HEK293 (cell line): ENCODE results near the gene ATG2A.

ENCODE experiments used
- CTCF ChIA-PET: fragments of 350-600 bp; formaldehyde crosslinking; extraction: SDS; loops from one replicate; lab custom pipeline; 2021; ENCODE audit warnings: antibody characterized with exemption; lab: Yijun Ruan, JAX
- POLR2A ChIA-PET: fragments of 300-600 bp; formaldehyde crosslinking; extraction: SDS; loops from one replicate; lab custom pipeline; 2020; ENCODE audit warnings: antibody characterized with exemption, inconsistent platforms; lab: Yijun Ruan, JAX
- H3K27ac ChIP-seq: fragments of 200-500 bp; sonication (Bioruptor generic); 2 replicates; pipeline ENCODE4 v1.5.1; 2014; ENCODE audit warnings: low read depth, low read length, control low read depth, inconsistent platforms; ENCODE audit errors: extremely low read depth
- H3K36me3 ChIP-seq, 2 experiments: fragments of 200-500 bp in 1 of 2; sonication (Bioruptor generic) in 1 of 2; 1 replicate in 1 of 2; 2 replicates in 1 of 2; pipeline ENCODE4 v1.5.1; 2014 to 2017; ENCODE audit warnings: inconsistent platforms in 2 of 2, low read length in 2 of 2; ENCODE audit not compliant: control insufficient read depth in 2 of 2, insufficient read depth in 1 of 2
- H3K4me1 ChIP-seq: fragments of 200-500 bp; sonication (Bioruptor generic); 2 replicates; pipeline ENCODE4 v1.5.1; 2014; ENCODE audit warnings: mild to moderate bottlenecking, low read length, inconsistent platforms; ENCODE audit not compliant: control insufficient read depth, insufficient read depth
- H3K4me3 ChIP-seq: 2 replicates; pipeline ENCODE4 v1.5.1; 2011; ENCODE audit warnings: low read depth, mild to moderate bottlenecking, control low read depth, low read length, moderate library complexity
- H3K9me3 ChIP-seq: fragments of 200-500 bp; sonication (Bioruptor generic); 2 replicates; pipeline ENCODE4 v1.5.1; 2014; ENCODE audit warnings: low read depth, low read length, inconsistent platforms; ENCODE audit not compliant: control insufficient read depth, insufficient read depth
- BCL6B ChIP-seq: fragments of 450-650 bp; formaldehyde crosslinking; IDR thresholded peaks from 2 replicates; pipeline ENCODE4 v1.5.1; 2017; ENCODE audit warnings: missing biosample characterization, missing genetic modification characterization
- GLI2 ChIP-seq: fragments of 450-650 bp; formaldehyde crosslinking; IDR thresholded peaks from 2 replicates; pipeline ENCODE4; 2017; ENCODE audit warnings: missing biosample characterization, missing genetic modification characterization, low read depth, borderline replicate concordance
- GLIS1 ChIP-seq: fragments of 450-650 bp; formaldehyde crosslinking; IDR thresholded peaks from 2 replicates; pipeline ENCODE4 v1.5.1; 2016; ENCODE audit warnings: missing biosample characterization, missing genetic modification characterization
- INSM2 ChIP-seq: fragments of 450-650 bp; formaldehyde crosslinking; IDR thresholded peaks from 2 replicates; pipeline ENCODE4 v1.5.1; 2016; ENCODE audit warnings: missing biosample characterization, missing genetic modification characterization
- KLF16 ChIP-seq: fragments of 450-650 bp; formaldehyde crosslinking; IDR thresholded peaks from 2 replicates; pipeline ENCODE4 v1.5.1; 2017; ENCODE audit warnings: missing biosample characterization, missing genetic modification characterization
- KLF17 ChIP-seq: fragments of 450-650 bp; formaldehyde crosslinking; IDR thresholded peaks from 2 replicates; pipeline ENCODE4 v1.5.1; 2016; ENCODE audit warnings: missing biosample characterization, missing genetic modification characterization
- ZBTB17 ChIP-seq: fragments of 450-650 bp; formaldehyde crosslinking; IDR thresholded peaks from 2 replicates; pipeline ENCODE4 v1.5.1; 2016; ENCODE audit warnings: missing biosample characterization, missing genetic modification characterization
- ZBTB7A ChIP-seq: fragments of 450-650 bp; formaldehyde crosslinking; IDR thresholded peaks from 2 replicates; pipeline ENCODE4 v1.5.1; 2016; ENCODE audit warnings: low read depth, missing biosample characterization, missing genetic modification characterization
- ZFP37 ChIP-seq: fragments of 450-650 bp; formaldehyde crosslinking; IDR thresholded peaks from 2 replicates; pipeline ENCODE4 v1.5.1; 2016; ENCODE audit warnings: missing biosample characterization, missing genetic modification characterization
- ZFP69B ChIP-seq: fragments of 450-650 bp; formaldehyde crosslinking; IDR thresholded peaks from 2 replicates; pipeline ENCODE4 v1.5.1; 2016; ENCODE audit warnings: missing biosample characterization, missing genetic modification characterization
- ZNF184 ChIP-seq: fragments of 450-650 bp; IDR thresholded peaks from 2 replicates; pipeline ENCODE4 v1.5.1; 2018; ENCODE audit warnings: missing biosample characterization, mild to moderate bottlenecking, missing genetic modification characterization
- ZNF2 ChIP-seq: fragments of 450-650 bp; formaldehyde crosslinking; IDR thresholded peaks from 2 replicates; pipeline ENCODE4 v1.5.1; 2016; ENCODE audit warnings: missing biosample characterization, missing genetic modification characterization
- ZNF518A ChIP-seq: fragments of 450-650 bp; formaldehyde crosslinking; conservative IDR thresholded peaks from 2 replicates; pipeline ENCODE4 v1.5.1; 2016; ENCODE audit warnings: low read depth, missing biosample characterization, missing genetic modification characterization
- ZNF561 ChIP-seq: fragments of 450-650 bp; IDR thresholded peaks from 2 replicates; pipeline ENCODE4 v1.5.1; 2018; ENCODE audit warnings: missing biosample characterization, missing genetic modification characterization, borderline replicate concordance
- ZNF580 ChIP-seq: fragments of 450-650 bp; formaldehyde crosslinking; IDR thresholded peaks from 2 replicates; pipeline ENCODE4 v1.5.1; 2016; ENCODE audit warnings: missing biosample characterization, missing genetic modification characterization
- ZNF596 ChIP-seq: fragments of 450-650 bp; IDR thresholded peaks from 2 replicates; pipeline ENCODE4 v1.5.0; 2018; ENCODE audit warnings: missing biosample characterization, mild to moderate bottlenecking, missing genetic modification characterization, moderate library complexity
- ZNF600 ChIP-seq: fragments of 450-650 bp; formaldehyde crosslinking; IDR thresholded peaks from 2 replicates; pipeline ENCODE4 v1.5.1; 2016; ENCODE audit warnings: missing biosample characterization, missing genetic modification characterization
- ZNF645 ChIP-seq: fragments of 450-650 bp; formaldehyde crosslinking; IDR thresholded peaks from 2 replicates; pipeline ENCODE4; 2016; ENCODE audit warnings: missing biosample characterization, missing genetic modification characterization
- ZNF830 ChIP-seq: fragments of 450-650 bp; IDR thresholded peaks from 2 replicates; pipeline ENCODE4 v1.5.0; 2018; ENCODE audit warnings: missing biosample characterization, missing genetic modification characterization, low read depth, mild to moderate bottlenecking, moderate library complexity

The ATG2A gene

GRCh38 chr11:64896448-64897022 lies 20.5 kb downstream of the ATG2A start (continued):
- TF ChIP-seq ZFP37 (tag by site-specific recombination) = no peak

GRCh38 chr11:64894812-64895452 lies 22.1 kb downstream of the ATG2A start:
- ChIA-PET CTCF (interaction anchor here (0.5 to 9.4 kb wide), 12 partner anchors 9 to 149 kb away, joined by 3 to 111 read pairs (median 4); no protein-coding TSS in a partner anchor), POLR2A (interaction anchor here (1.0 to 1.3 kb wide), 2 partner anchors 21 to 117 kb away, joined by 3 to 4 read pairs; partner anchors contain the start of gene SF1)
- TF ChIP-seq ZFP69B (tag by site-specific recombination) (no peak), BCL6B (tag by site-specific recombination) (no peak), ZNF518A (tag by site-specific recombination) (no peak), ZNF596 (no peak), INSM2 (tag by site-specific recombination) (no peak), ZNF184 (tag by site-specific recombination) (no peak), ZNF600 (tag by site-specific recombination) (no peak), ZNF561 (no peak), ZNF645 (tag by site-specific recombination) (no peak), GLI2 (tag by site-specific recombination) (no peak), KLF17 (tag by site-specific recombination) (no peak), KLF16 (tag by site-specific recombination) (no peak), ZBTB17 (no peak), ZNF580 (tag by site-specific recombination) (no peak), ZNF2 (tag by site-specific recombination) (no peak), ZBTB7A (tag by site-specific recombination) (no peak), GLIS1 (tag by site-specific recombination) (no peak), ZNF830 (tag by site-specific recombination) (no peak)
- peaks cover 0 to 45% of the 10 kb centered on the region in 2 experiments; a peak in 1 of 3 replicates for H3K36me3 ChIP-seq
- H3K4me3 ChIP-seq = no peak overlapping the region
- H3K4me1 ChIP-seq = no peaks in the 10 kb centered on the region
- H3K27ac ChIP-seq = no peak overlapping the region
- no peaks in the 10 kb centered on the region for H3K9me3 ChIP-seq
